Neural crest cell (in vitro differentiated cells): ENCODE results near the gene GDPD5. TPM values are rescaled to one million over a fixed set of nuclear protein-coding genes. Genes with fewer than 3 reads are reported as not detected.

Experiments
- DNase-seq: peaks from one replicate; pipeline ENCODE4 v3.0.0; 2021; ENCODE audit warnings: low read depth, mixed read lengths, low spot score
- H3K27ac Mint-ChIP-seq: one replicate; pipeline ENCODE4 v1.8.0; 2021; ENCODE audit warnings: mild to moderate bottlenecking, mixed read lengths; ENCODE audit not compliant: unreplicated experiment
- H3K27me3 Mint-ChIP-seq: 2 replicates; pipeline ENCODE4 v1.8.0; 2021; ENCODE audit warnings: low read depth, mild to moderate bottlenecking, mixed read lengths
- H3K36me3 Mint-ChIP-seq: 2 replicates; pipeline ENCODE4 v1.8.0; 2021; ENCODE audit warnings: low read depth, mild to moderate bottlenecking, mixed read lengths
- H3K4me1 Mint-ChIP-seq: 2 replicates; pipeline ENCODE4 v1.8.0; 2021; ENCODE audit warnings: mixed read lengths
- H3K4me3 Mint-ChIP-seq: one replicate; pipeline ENCODE4 v1.8.0; 2021; ENCODE audit warnings: mild to moderate bottlenecking, mixed read lengths
- H3K9me3 Mint-ChIP-seq: 2 replicates; pipeline ENCODE4 v1.8.0; 2021; ENCODE audit warnings: mixed read lengths
- CTCF ChIP-seq: fragments of 200-600 bp; sonication (generic); conservative IDR thresholded peaks from 2 replicates; pipeline ENCODE4 v1.5.0; 2021; ENCODE audit warnings: antibody characterized with exemption, mild to moderate bottlenecking
- total RNA-seq: library from RNA; stranded (reverse); gene quantifications from 2 replicates; pipeline ENCODE4 v1.2.1, GENCODE V29; 2021

The GDPD5 gene
- total RNA-seq, 1 donor from 2014 or later: 13.3 TPM

GRCh38 chr11:75513250-75513649 is 12.5 kb downstream of the GDPD5 start:
- no peaks in the 10 kb centered on the region for H3K27me3 Mint-ChIP-seq
- peaks cover 26% of the 10 kb centered on the region for H3K4me1 Mint-ChIP-seq
- DNase-seq: no peak
- no peak overlapping the region for H3K4me3 Mint-ChIP-seq
- H3K36me3 Mint-ChIP-seq: no peaks in the 10 kb centered on the region
- H3K27ac Mint-ChIP-seq: no peak overlapping the region
- no peak for TF ChIP-seq CTCF
- H3K9me3 Mint-ChIP-seq: peaks cover 2% of the 10 kb centered on the region

- Mint-ChIP-seq H3K27ac (no peak overlapping the region), H3K9me3 (no peaks in the 10 kb centered on the region), H3K27me3 (no peaks in the 10 kb centered on the region), H3K4me3 (no peak overlapping the region), H3K4me1 (peaks cover 28% of the 10 kb centered on the region), H3K36me3 (no peaks in the 10 kb centered on the region)
- DNase-seq: no peak
- TF ChIP-seq CTCF: no peak
Observed at GRCh38 chr11:75510723-75511019, 15.1 kb downstream of the GDPD5 start.

- H3K9me3 Mint-ChIP-seq: no peaks in the 10 kb centered on the region
- TF ChIP-seq CTCF: no peak
- H3K27me3 Mint-ChIP-seq: no peaks in the 10 kb centered on the region
- no peak overlapping the region for H3K4me3 Mint-ChIP-seq
- DNase-seq: no peak
- no peaks in the 10 kb centered on the region for H3K36me3 Mint-ChIP-seq
- peaks cover 31% of the 10 kb centered on the region for H3K4me1 Mint-ChIP-seq
- no peak overlapping the region for H3K27ac Mint-ChIP-seq
Observed at GRCh38 chr11:75510004-75510722, 15.6 kb downstream of the GDPD5 start.

- Mint-ChIP-seq H3K4me3 (no peak overlapping the region), H3K9me3 (no peaks in the 10 kb centered on the region)
Observed at GRCh38 chr11:75509020-75509720, 16.6 kb downstream of the GDPD5 start.

GRCh38 chr11:75508051-75508561 is 17.6 kb downstream of the GDPD5 start:
- peak overlapping the region; percentile 85 for H3K27ac Mint-ChIP-seq

More at GRCh38 chr11:75509020-75509720, 16.6 kb downstream of the GDPD5 start:
- Mint-ChIP-seq H3K4me1 (peaks cover 31% of the 10 kb centered on the region), H3K36me3 (no peaks in the 10 kb centered on the region), H3K27ac (no peak overlapping the region), H3K27me3 (no peaks in the 10 kb centered on the region)
- TF ChIP-seq CTCF: no peak
- DNase-seq: no peak

More at GRCh38 chr11:75508051-75508561, 17.6 kb downstream of the GDPD5 start:
- no peak for DNase-seq
- Mint-ChIP-seq H3K4me3 (no peak overlapping the region), H3K9me3 (no peaks in the 10 kb centered on the region), H3K27me3 (no peaks in the 10 kb centered on the region), H3K4me1 (peaks cover 31% of the 10 kb centered on the region), H3K36me3 (no peaks in the 10 kb centered on the region)
- TF ChIP-seq CTCF: no peak
